ENCODE measurements around the gene DDX47. TPM values are rescaled to one million over a fixed set of nuclear protein-coding genes. Genes with fewer than 3 reads are reported as not detected.

DDX47 gene
- total and polyA plus RNA-seq, 2 of the 4 experiments (the other 2 are of a cell fraction), result 77.8 to 89.5 TPM

DNA sequence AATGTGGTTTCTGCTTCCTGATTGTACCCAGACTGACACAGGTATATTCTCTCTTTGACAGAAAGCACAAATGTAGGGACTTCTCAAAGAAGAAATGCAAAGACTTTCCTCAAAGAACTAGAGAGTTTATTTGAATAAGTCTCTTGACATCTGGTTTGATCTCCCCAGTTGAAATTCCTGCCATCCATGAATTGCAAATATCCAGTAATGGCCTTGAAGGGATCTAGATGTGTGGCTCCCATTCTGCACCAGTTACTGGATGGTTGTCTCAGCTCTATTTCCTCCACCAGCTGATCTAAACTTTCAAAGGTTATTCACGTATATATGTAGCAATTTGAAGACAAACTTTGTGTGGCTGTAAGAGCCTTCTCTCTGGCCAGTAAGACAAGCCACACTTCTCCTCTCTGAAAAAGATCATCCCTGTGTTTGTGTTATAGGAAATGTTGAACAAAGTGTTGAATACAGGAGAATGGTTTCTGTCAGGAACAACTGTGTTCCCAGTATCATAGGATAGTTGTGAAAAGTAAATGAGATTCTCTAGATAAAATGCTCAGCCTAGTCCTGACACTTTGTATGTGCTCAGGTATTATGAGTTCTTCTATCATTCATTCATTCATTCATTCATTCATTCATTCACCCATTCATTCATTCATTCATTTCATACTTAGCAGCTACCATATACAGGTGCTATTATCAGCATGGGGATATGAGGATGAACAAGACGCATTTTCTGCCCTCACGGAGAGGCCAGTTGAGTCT, 55.5 kb downstream of the DDX47 start:
- Histone ChIP-seq H4K91ac (ENCODE audit: insufficient read depth, low read depth, low read length) (peak overlapping the region; percentile 61), H2BK15ac (ENCODE audit: low read depth, low read length) (peak overlapping the region; percentile 83), H2BK20ac (ENCODE audit: low read depth, low read length) (peak overlapping the region; percentile 92), H3K27ac (ENCODE audit: insufficient read depth, low read length) (no peak overlapping the region; the same call in 1 of the 2 replicates), H4K20me1 (ENCODE audit: insufficient read depth, low read length) (no peaks in the 10 kb centered on the region), H3K36me3 (ENCODE audit: control insufficient read depth, insufficient read depth, low read length) (no peaks in the 10 kb centered on the region), H3K9me3 (ENCODE audit: control insufficient read depth, insufficient read depth, low read length) (no peaks in the 10 kb centered on the region), H3K27me3 (ENCODE audit: control insufficient read depth, insufficient read depth, low read length) (no peaks in the 10 kb centered on the region), H2AFZ (replicated peaks; ENCODE audit: low read length, poor library complexity) (no peak overlapping the region), H3K14ac (replicated peaks; ENCODE audit: low read depth, low read length) (peak overlapping the region; percentile 17), H2BK120ac (ENCODE audit: low read depth, low read length) (peak overlapping the region; percentile 84), H4K8ac (ENCODE audit: low read depth in 2 of 2, low read length in 2 of 2) (peak overlapping the region; percentile 32 to 44; a peak in 3 of 4 replicates), H4K5ac (ENCODE audit: low read depth, low read length) (peak overlapping the region; percentile 64; the same call in 1 of the 2 replicates), H3K9ac (ENCODE audit: low read depth, low read length) (no peak overlapping the region), H2AK5ac (ENCODE audit: low read depth, low read length) (peak overlapping the region; percentile 76; the same call in 1 of the 2 replicates), H2BK5ac (ENCODE audit: low read depth, low read length, poor library complexity, severe bottlenecking) (peak overlapping the region; percentile 51), H3K4ac (ENCODE audit: low read depth, low read length) (peak overlapping the region; percentile 57), H3K18ac (ENCODE audit: low read depth, low read length) (peak overlapping the region; percentile 87; the same call in 1 of the 2 replicates), H3K79me1 (ENCODE audit: low read depth in 1 of 2, low read length in 2 of 2) (peaks cover 0 to 18% of the 10 kb centered on the region in 2 experiments; a peak in 3 of 4 replicates), H3K56ac (ENCODE audit: extremely low read depth, insufficient read depth, low read length) (no peak overlapping the region), H3K9me1 (ENCODE audit: insufficient read depth, low read length) (peaks cover 16% of the 10 kb centered on the region; the same call in 1 of the 2 replicates), H3K23ac (ENCODE audit: low read depth, low read length) (0 out of 2 replicates have a peak overlapping the region, but pooled peaks have one; percentile 55), H2AK9ac (replicated peaks; ENCODE audit: low read depth, low read length, poor library complexity) (no peak overlapping the region), H3K4me3 (ENCODE audit: insufficient read depth, low read depth, low read length) (no peak overlapping the region), H3K4me1 (ENCODE audit: control insufficient read depth, insufficient read depth, low read length) (peaks cover 22% of the 10 kb centered on the region), H3K4me2 (ENCODE audit: low read depth, low read length) (no peak overlapping the region)
- DNase-seq (no peak), ATAC-seq (ENCODE audit: low read depth) (no peak)
- TF ChIP-seq BHLHE40 (IDR thresholded peaks at IDR 0.05; ENCODE audit: low read depth, low read length), result no peak
- no TSS peak for BruUV-seq (replicated peaks)
- WGBS, 2 experiments (ENCODE audit: extremely low coverage in 2 of 2, insufficient read length in 1 of 2), result no CpG with 5 or more reads among the region's 3 CpGs
- CTCF ChIA-PET, result interaction anchor here (0.9 to 1.0 kb wide), 2 partner anchors 14 to 31 kb away, joined by 3 read pairs; no protein-coding TSS in a partner anchor
- dilution Hi-C loops (cut with HindIII; ENCODE audit: low sequenced_read_pairs, unreplicated experiment) (no loop called here), intact Hi-C loops (cut with micrococcal nuclease) (no loop called here), in situ Hi-C loops (cut with MboI; ENCODE audit: low sequenced_read_pairs) (loop anchor here (25.0 kb wide), 1 partner anchor 1519 kb away; no protein-coding TSS in a partner anchor)
- POLR2A ChIA-PET (ENCODE audit: unreplicated experiment), result interaction anchor here (0.6 kb wide), 1 partner anchor 23 kb away, joined by 3 read pairs; no protein-coding TSS in a partner anchor
